Measurements from ENCODE around the gene DMRTB1.
A peak's percentile ranks its signal among the peaks of the same experiment; 100 is the strongest.

The DMRTB1 gene

DNA sequence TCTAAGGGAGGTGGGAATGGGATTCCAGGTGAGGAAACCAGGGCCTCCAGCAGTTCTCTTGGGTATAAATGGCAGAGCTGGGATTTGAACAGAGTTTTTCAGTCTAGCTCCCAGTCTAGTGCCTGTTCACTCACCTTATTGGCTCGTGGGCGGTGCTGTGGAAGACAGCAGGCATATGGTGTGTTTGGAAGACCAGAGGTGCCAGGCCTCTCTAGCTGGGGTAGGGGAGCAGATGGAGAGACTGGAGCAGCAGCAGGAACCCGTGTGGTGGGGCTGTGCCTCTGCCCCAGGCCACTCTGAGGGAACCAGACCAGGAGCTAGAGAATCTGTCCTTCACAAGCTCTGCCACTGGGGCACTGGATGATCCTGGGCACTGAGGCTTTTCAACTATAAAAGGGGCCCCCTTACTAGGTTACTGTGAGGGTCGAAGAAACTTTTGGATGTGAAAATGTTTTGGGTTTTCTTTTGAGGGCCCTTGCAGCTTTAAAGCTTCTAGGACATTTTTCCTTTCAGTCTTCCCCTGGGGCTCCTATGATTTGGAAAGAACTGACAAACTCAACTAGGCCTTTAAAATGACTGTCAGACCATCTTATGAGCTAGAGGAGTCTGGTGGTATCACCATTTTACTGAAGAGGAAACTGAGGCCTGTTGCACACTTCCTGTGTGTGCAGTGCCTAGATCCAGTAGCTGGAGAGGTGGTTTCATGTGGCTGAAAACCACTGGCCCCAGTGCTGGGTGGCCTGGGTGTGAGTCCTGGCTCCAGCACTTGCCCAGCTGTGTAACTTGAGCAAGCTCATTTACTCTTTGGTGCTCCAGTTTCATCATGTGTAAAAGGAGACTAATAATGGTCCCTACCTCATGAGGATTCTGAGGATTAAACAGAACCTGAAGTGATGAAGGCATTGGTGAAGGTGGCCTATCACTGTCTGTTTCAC, 6.1 kb downstream of the DMRTB1 start:
- no peak for FAIRE-seq

DNA sequence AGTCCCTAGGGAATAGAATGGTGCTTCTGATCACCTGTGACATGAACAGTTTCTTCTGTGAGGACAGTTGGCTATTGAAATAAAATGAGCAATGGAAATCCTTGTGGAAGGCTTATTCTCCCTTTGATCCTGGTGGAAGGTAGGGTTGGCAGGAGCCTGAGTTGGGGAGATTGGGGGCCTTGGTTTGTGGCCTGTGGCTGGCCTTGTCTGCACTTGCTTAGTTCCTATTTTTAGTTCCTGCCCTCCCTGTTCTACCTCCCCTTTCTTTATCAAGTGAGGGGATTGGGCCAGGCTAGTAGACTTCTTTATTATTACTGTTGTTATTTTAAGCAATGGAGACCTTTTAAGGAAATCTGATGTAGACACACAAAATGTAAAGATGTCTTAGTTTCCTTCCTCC, 8.2 kb downstream of the DMRTB1 start:
- no peak for FAIRE-seq

DNA sequence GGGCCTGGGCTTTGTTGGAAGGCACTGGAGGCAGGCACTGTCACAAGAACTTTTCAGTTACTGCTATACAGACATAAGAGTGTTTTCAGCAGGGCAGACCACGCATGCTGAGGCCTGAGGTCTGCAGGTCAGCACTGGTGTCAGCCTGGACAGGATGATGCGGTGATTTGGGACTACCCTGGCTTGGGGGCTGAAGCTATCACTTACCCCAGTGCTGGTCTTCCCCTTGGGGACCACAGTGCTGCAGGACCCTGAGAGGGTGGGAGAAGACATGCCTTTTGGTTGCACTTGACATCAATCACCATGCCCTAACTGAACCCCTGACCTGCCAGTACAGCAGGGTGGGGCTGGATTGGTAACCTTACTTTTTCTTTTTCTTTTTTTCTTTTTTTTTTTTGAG, 9.2 kb downstream of the DMRTB1 start:
- no peak for FAIRE-seq

DNA sequence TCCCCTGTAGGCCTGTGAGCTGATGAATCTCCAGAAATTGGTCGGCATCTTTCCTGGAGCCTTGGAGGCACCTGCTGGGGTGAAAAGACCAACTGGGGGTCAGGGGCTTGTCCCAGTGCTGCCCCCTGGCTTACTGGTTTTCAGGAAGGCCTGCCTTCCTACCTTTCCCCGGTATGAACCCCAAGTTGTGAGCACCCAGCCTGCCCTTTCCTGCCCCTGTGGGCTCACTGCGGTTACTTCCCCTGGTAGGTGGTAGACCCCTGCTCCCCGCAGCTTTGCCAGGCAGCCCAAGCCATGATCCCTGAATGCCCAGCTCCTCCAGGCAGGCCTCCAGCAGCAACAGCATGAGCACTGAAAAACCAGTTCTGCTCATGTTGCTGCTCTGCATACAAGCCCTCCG, 10.2 kb downstream of the DMRTB1 start:
- no peak for FAIRE-seq

DNA sequence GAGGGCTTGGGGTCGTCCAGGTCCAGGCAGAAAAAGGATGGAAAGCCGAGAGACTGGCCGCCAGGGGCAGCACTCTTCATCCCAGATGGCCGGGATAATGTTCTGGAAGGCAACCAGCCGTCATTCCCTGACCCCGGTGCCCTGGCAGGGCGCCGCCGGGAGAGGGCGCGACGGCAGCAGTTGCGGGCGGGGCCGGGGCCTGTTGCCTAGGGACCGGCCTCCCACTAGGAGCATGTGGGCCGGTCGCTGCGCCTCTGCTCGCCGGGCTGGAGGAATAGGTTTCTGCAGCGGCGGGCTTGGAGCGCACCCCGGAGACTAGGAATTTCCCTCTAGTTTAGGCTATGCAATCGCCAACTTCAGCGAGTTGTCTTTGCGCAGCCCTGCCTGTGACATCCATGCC, 11.0 kb downstream of the DMRTB1 start:
- FAIRE-seq = no peak

DNA sequence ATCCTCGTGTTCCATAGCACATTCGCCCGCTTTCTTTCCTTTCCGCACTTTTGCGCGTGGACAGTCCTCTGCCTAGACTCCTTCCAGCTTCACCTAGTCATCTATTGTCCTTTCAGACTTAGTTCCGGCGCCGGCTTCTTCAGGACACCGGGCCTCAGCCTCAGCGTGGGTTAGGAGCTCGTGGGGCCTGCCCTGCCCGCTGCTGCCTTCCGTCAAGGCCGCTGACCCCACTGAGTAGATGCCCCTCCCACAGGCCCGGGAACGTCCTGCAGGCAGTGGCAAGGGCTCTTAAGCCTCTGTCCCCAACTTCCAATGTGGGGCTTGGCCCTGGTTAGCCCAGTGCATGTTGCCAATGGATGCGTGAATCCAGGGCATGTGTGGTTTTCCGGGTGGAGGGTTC, 11.4 kb downstream of the DMRTB1 start:
- FAIRE-seq = no peak

DNA sequence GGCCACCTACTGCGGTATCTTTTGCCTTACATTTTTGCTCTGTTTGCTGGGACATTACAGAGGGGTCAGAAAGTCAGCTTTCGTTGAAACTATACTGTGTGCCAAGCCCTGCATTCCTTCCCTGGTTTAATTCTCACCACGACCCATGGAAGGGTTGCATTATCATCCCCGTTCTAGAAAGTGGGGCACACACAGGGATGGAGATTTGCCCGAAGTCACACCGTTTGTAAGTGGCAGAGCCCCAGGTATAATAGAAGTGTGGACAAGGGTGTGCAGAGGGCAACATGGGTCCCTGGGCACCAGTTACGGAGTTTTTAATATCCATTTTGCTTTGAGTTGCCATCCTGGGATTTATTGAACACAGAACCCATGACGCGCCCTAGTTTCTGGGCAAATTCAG, 11.8 kb downstream of the DMRTB1 start:
- FAIRE-seq = no peak

DNA sequence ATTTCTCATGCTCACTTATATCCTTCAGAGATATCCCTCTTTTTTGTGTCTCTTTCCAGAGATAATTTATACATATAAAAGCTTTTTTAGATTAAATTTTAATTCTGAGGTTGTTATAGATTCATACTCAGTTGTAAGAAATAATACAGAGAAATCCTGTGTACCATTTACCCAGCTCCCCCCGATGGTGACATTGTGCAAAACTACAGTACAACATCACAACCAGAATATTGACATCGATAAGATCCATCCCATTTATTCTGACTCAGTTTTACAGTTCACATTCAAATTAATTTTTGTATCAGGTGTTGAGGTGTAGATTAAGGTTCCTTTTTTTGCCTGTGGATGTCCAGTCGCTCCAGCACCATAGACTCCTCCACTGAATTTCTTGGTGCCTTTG, 14.3 kb downstream of the DMRTB1 start:
- FAIRE-seq = peak; percentile 62

DNA sequence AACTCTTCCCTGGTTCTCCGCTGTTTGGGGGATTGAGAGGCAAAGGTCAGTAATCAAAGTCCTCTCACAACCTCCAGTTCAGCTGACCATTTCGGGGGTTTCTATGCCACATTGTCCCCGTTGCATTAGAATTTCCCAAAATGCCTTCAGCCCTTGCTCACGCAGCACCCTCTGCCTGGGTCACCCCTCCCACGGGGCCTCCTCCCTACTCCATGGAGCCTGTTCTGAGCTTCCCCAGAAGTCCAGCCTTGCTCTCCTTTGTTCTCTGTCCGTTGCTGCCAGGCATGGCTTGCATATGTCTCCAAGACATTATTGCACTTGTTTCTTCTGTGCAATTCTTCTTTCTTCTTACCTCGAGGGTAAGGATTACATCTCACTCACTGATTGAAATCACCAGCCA, 16.5 kb downstream of the DMRTB1 start:
- FAIRE-seq = no peak

DNA sequence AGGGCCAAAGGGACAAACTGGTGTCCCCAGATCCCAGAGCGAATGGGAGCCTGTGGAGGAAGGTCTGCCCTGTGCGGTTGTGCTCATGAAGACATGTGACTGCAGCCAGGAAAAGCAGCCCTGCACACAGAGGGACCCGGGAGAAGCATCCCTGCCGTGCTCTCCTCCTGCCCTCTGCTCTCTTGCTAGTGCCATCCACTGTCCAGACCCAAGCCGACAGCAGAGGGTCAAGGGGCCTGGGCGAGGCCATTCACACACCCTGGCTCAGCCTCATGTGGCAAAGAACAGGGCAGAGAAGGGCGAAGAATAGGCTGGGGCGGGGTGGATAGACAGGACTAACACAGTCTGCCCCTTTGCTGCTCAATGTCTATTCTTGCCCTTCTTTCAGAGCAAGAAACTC, 17.4 kb downstream of the DMRTB1 start:
- no peak for FAIRE-seq

DNA sequence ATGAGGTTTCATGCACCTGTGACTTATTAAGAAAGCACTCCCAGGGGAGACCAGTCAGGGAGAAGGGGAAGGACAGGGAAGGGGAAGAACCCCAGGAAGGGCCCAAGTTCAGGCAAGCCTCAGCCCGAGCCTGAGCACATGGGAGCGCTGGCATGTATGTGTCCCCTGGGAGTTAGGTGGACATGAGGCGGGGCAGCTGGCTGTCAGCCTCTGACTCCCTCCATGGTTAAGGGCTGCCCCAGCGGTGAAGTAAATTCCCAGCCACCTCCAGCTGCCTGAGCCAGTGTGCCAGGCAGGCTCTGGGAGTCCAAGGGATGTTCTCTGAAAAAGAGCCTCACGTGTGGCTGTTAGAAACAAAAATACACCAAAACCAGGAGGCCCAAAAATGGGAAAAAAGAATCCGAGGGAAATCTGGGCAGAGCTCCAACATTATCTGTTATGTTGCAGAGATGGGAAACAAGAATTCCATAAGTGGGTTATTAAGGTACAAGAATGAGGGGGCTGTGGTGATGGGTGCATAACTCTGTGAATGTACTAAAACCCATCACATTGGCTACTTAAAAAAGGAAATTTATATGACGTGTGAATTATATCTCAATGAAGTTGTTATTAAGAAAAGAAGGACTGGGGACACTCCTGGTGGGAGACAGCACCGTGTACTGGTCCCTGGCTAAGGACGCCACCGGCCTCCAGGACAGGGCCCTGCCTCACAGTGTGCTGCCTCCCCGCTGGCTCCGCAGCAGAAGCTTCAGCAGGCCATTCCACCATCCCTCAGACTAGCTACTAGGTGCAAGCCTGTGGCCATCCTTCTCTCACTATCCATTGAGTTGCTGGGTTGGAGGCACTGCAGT, 18.7 kb downstream of the DMRTB1 start:
- FAIRE-seq = no peak

DNA sequence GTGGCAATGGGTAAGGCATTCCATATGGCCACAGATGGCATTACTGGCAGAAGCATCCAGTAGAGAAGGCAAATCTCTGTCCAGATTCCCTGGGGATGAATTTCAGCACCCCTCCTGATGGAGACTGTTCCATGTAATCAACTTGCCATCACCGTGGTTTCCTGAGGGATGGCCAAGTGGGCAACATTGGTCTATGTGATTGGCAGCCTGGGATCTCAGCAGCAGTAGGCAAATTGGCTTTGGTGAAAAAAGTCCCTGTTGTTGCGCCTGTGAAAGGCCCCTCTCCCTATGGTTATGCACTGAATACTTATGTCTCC, 19.3 kb downstream of the DMRTB1 start:
- FAIRE-seq = no peak

DNA sequence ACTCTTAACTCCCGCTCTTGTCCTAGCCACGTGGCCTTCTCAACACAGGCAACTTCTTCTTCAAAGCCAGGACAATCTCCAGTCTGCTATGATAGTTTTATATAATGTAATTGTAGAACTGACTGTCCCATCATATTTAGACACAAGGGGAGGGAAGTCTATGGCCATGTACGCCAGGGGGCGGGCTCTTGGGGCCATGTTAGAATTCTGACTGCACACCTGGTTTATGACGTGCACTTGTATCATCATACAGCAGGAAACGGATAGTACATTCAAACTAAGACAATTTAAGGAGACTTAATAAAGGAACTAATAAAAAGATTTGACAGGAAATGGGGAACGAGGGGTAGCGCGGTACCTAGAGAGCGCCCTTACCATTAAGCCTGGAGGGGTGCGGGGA, 21.5 kb downstream of the DMRTB1 start:
- no peak for FAIRE-seq

DNA sequence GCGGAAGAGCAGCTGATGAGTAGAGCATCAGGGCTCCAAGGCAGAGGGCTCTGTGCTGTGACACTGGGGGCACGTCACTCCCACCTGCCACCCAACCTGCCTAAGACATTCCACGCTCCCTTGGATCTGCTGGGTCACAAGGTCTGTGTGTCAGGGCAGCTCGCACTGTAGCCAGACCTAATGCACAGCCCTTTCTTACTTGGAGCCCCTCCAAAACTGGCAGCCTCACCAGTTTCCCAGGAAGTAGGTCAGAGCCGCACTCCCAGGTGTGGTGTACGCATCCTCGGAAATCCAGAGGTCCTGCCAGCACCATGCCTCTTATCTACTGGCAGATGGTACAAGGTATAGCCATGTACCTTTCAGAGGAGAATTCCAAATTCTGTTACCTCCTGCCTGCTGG, 22.3 kb downstream of the DMRTB1 start:
- no peak for FAIRE-seq

DNA sequence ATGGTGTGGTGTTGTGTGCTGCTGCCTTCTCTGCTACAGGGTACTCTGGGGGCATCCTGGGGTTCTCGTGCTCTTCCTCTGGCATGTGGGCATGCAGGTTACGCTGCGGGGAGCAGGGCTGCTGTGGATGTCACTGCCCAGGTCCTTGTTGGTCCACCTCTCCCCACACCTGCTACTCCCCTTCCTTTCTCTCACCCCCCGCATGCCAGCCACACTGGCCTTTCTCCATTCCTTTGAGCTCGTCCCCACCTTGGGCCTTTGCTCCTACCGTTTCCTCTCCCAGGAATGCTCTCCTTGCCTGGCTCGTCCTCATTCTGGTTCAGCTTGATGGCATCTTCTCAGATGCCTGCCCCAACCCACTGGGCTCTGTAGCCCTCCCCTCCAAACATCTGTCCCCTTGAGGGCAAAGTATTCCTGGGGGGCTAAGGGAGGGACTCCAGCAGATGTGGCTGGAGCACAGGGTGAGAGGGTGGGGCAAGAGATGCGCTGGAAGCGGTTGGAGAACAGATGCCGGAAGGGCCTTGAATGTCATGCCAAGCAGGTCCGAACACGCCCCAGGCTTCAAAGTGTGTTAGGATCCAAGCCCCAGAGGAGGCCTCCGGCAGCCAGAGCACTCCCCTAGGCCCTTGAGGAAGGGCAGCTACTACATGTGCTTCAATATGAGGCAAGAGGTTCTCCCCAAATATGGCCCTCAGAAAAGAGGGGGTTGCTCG, 23.4 kb downstream of the DMRTB1 start:
- no peak for FAIRE-seq

DNA sequence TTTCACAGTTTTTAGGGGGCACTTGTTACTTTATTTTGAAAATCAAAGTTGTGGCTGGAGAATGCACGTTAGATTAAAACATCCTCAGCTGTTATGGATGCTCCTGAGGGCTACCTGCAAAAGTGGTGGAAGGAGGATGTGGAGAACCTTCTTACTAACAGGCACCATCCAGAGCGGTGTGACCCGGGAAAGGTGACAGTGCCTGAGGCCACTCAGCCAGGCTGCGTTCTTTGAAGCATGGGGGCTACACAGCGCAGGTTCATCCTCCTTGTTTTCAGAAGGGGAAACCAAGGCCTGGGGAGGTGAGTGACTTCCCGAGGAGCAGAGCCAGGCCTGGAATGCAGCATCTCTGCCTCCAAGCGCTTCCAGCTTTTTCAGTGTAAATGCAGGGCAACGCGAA, 24.0 kb downstream of the DMRTB1 start:
- no peak for FAIRE-seq

DNA sequence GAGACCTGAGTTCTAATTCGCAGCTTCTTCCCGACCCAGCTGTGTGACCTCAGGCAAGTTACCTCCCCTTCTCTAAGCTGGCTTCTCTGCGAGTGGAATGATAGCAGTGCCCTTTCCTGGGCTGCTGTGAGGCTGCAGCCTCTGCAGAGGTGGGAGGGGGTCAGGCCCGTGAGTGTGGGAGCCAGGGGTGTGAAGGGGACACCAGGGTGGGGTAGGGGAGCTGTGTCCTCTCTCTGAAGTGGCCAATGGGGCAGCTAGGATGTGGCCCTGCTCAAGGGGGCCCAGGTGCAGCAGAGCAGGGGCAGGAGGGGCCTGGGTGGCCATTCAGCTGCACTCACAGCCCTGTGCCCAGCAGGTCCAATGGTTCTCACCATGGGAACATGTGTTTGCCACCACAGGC, 24.5 kb downstream of the DMRTB1 start:
- no peak for FAIRE-seq

DNA sequence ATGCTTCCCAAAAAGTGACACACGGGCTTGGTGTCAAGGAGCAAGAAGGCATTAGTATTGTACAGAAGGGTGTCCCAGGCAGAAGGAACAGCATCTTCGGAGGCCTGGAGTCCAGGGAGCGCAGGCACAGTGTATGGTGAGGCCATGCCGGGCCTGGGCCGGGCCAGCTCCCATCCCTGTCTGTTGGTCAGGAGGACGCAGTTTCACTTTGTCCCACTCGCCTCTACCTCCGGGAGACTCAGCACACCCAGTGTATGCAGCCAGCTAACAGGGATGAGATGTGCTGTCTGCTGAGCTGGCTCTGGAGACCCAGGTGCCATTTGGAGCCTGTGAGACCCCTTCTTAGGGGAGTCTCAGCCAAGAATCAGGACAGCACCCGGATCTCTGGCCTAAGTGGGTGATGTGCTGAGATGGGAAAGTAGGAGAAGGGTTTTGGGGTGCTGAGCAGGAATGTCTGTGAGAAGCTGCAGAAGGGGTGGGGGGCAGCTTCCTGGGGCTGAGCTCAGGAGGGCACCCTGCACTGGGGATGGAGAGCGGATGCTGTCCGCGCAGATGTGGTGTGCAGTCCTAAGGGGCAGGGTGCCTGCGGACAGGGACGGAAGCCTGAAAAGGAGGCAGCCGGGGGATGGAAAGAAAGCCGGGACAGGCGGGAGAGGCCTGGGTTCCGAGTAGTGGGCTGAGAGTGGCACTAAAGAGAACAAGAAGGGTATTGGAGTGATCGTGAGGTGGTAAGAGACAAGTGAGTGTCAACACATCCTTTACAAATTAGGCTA, 25.7 kb downstream of the DMRTB1 start:
- no peak for FAIRE-seq

DNA sequence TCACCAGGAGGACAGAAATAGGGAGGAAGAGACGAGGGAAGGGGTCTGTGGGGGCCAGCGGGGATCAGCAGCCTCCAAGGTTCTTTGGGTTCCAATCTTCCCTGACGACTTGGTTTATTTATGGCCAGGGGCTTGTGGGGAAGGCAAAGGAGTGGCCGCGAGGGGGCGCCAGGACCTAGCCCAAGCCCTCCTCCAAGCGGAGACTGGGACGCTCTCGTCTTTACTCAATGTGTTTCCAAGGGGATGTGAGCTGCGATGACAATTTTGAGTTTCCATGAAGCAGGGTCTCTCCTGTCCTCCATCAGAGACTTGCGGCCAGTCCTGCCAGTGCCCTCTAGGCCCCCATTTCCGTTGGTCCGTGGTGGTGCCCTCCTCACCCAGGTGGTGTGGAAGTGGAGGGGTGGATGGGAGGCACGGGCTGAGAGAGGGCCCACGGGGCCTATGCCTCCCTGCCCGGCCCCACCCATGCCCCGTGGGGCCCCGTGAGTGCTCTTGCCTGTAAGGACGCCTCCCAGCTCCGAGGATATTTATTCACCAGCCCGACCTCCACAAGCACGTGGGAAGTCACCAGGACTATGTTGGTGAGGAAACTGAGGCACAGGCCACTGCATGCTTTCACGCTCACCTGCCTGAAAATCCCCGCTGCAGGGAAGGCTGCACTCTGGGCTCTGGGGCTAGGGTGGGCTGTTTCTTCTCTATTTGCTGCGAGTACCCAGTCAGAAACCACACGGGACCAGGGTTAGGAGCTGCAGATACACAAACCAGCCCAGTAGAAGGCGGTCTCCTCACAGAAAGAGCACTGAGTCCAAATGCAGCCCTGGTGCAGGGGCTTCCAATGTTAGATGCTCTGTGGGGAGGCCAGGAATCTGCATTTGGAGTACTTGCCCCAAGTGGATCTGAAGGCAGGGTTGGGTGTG, 26.5 kb downstream of the DMRTB1 start:
- FAIRE-seq = no peak

DNA sequence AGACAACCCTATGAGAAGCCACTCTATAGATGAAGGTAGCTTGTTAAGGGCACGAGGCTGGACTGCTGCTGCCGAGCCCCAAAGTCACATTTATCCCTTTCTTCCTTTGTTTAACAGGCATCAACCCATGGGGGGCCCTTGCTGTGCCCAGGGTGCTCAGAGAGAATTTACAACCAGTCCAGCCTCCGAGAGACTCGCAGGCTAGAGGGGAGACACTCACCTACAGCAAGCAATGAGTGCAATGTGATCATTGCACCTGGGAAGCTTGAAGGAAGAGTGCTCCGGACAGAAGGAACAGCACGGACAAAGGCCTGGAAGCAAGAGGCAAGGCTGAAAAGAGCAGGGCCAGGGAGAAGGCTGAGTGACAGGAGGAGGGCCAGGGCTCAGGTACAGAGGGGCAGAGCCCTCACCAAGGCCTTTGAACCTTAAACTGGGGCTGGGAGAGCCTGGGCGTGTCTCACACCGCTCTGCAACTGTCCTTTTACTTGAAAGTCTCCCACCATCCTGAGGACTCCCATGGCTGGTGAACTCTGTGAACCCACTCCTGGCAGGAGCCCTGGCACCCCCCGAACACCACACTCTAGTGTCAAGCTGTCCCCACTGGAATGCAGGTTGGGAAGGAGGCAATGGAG, 27.3 kb downstream of the DMRTB1 start:
- FAIRE-seq = no peak

DNA sequence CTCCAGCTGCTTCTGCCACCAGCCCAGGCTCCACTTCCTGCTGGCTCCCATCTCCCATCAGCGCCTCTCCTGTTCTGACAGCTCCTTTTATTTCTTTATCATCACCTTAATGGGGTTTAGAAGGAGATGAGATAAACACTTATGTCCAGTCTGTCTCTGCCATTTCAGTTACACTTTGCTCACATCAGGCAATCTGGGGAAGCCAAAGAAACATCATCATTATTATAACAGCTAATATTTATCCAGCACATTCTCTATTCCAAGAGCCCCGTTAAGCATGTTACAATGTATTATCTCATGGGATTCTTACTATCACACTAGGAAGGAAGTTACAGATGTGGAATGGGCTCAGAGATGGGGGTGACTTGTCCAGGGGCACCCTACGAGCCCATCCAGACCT, 31.2 kb downstream of the DMRTB1 start:
- FAIRE-seq = no peak

All from A204.1 (cell line).